GM12873 (cell line): Measurements from ENCODE around the gene CHRM4.

Experiments used
- TF ChIP-seq, protein P1 (sequence below): IDR thresholded peaks from 2 replicates; pipeline ENCODE4 v1.5.1; 2012; ENCODE audit warnings: low read depth, mild to moderate bottlenecking, moderate library complexity, low read length, control low read depth; ENCODE audit not compliant: insufficient read depth; ENCODE audit errors: missing control alignments

Gene CHRM4

DNA sequence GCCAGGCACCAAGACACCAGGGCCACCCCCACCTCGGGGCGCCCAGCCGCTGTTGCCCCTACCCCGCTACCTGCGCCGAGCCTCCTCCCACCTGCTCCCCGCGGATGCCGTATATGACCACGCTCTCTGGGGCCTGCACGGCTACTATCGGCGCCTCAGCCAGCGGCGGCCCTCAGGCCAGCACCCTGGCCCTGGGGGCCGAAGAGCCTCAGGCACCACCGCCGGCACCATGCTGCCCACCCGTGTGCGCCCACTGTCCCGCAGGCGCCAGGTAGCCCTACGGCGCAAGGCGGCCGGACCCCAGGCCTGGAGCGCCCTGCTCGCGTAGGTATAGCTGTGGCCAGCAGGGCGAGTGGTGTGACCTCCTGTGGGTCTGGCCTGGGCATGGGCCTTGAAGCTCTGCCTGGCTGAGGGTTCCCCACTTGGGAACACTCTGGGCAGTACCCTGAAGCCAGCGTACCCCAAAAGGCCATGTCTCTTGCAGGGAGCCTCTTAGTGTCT lies 24.9 kb downstream of the CHRM4 start:
- TF ChIP-seq, protein P1, sequence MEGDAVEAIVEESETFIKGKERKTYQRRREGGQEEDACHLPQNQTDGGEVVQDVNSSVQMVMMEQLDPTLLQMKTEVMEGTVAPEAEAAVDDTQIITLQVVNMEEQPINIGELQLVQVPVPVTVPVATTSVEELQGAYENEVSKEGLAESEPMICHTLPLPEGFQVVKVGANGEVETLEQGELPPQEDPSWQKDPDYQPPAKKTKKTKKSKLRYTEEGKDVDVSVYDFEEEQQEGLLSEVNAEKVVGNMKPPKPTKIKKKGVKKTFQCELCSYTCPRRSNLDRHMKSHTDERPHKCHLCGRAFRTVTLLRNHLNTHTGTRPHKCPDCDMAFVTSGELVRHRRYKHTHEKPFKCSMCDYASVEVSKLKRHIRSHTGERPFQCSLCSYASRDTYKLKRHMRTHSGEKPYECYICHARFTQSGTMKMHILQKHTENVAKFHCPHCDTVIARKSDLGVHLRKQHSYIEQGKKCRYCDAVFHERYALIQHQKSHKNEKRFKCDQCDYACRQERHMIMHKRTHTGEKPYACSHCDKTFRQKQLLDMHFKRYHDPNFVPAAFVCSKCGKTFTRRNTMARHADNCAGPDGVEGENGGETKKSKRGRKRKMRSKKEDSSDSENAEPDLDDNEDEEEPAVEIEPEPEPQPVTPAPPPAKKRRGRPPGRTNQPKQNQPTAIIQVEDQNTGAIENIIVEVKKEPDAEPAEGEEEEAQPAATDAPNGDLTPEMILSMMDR: no peak

DNA sequence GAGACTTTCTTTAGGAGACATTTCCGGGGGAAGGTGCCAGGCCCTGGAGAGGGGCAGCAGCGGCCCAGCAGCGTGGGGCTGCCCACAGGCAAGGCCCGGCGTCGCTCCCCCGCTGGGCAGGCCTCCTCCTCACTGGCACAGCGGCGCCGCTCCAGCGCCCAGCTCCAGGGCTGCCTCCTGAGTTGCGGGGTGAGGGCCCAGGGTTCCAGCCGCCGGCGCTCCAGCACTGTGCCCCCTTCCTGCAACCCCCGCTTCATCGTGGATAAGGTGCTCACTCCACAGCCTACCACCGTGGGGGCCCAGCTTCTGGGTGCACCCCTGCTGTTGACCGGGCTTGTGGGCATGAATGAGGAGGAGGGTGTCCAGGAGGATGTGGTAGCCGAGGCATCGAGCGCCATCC lies 25.3 kb downstream of the CHRM4 start:
- TF ChIP-seq, protein P1: no peak

DNA sequence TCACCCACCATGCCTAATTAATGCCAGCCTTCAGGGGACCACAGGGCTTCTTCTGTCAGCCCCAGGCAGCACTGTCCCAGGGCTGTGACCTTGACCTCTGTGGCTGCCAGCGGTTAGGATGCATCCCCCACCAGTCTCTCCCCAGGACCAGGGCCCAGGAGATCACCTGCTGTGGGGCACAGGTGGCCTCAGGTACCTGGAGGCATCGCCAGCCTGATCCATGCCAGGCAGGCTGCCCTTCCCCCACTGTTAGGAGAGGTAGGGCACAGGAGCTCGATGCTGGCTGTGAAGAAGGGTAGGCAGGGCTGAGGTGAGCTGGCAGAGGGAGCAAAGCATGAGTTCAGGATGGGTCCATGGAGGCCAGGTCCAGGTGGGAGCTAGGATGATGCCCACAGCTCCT lies 26.8 kb downstream of the CHRM4 start:
- TF ChIP-seq, protein P1: no peak

DNA sequence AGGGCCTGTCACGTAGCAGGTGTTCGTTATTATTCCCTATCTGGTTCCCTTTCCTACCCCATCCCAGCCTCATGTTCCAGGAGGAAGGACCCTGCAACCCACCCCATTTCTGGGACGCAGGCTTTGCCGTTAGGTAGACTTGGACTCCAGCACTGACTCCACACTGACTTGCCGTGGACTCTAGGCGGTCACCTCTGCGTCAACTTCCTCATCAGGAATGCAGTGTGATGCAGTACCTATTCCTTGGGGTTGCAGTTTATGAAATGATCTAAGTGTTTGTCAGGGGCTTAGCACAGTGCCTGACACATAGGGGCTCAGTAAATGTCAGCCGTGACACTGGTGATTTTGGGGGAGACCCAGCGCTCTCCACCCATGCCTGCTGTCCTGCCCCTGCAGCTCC lies 27.5 kb downstream of the CHRM4 start:
- TF ChIP-seq, protein P1: no peak

DNA sequence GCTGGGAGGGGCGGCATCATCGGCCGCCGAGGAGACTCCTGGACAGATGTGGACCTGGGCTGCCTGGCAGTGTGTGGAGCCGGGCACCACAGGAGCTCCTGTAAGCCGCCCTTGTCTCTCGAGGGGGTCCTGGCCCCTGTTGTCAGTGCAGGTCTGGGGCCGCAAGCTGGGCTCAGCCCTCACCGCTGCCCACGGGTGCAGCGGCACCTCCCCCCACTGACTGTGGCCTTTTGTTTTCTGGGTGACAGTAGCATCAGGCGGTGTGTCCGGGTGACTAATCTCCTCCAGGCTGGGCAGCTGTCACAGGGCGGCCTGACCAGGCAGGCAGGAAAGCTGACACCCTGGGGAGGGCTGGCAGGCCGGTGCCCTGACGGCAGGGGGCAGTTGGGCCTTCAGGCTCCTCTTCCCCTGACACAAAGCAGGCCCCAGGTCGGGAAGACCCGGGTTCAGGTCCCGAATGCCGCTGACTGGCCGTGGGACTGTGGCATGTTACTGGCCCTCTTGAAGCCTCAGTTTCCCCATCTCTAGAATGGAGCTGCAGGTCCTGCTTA lies 28.0 kb downstream of the CHRM4 start:
- TF ChIP-seq, protein P1: no peak

DNA sequence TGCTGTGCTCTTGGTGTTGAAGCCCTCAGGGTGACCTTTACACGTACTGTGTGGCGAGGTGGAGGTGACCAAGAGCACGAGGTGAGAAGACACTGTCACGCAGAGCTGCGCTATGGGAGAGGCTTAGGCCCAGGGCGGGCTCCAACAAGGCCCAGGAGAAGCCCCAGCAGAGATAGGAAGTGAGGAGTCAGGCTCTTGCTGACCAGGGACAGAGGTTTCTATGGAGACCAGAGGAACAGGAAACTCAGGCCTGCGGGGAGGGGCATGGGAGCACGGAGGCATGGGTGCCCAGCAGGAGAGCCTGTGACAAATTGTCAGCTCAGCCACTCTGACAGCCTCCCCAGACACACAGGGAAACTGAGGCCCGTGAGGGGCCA lies 28.6 kb downstream of the CHRM4 start:
- TF ChIP-seq, protein P1: no peak

- TF ChIP-seq, protein P1: no peak
These were observed 29.2 kb downstream of the CHRM4 start for GRCh38 chr11:46362156-46363030.
